Stomach (tissue), 4 donors: ENCODE data around the gene SCYGR1.

Experiments
- CTCF ChIP-seq, 7 experiments: fragments of 450-650 bp in 4 of 7; fragments of 200-600 bp in 3 of 7; sonication (generic) in 3 of 7; IDR thresholded peaks; one replicate each; pipeline ENCODE4 v1.5.1; 2016 to 2019; ENCODE audit warnings: antibody characterized with exemption in 7 of 7, control low read depth in 2 of 7, mild to moderate bottlenecking in 1 of 7
- EP300 ChIP-seq: sonication (generic); formaldehyde crosslinking; IDR thresholded peaks from one replicate; pipeline ENCODE4 v1.6.1; 2017; ENCODE audit warnings: antibody characterized with exemption
- POLR2A ChIP-seq, 4 donors: fragments of 450-650 bp; IDR thresholded peaks; one replicate each; pipeline ENCODE4 v1.6.1; 2016; ENCODE audit warnings: antibody characterized with exemption in 4 of 4, control low read depth in 2 of 4, mild to moderate bottlenecking in 1 of 4, moderate library complexity in 1 of 4

DNA sequence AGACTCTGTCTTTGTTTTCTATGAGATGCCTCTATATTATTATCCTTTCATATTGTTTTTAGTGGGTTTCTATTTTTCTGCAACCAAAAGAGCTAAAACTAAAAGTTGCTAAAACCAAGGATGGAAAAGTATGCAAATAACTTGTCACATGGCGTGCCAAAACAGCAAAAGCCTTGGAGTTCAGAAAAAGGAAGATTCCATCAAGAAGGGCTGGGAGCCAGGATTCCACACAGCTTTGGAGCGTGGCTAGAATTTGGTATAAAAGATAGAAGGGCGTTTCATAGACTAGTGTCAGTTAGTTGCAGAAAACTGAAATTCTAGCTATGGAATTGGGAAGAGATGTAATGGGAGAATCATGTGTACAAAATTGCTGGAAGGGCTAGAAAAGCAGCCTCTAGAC is 4.1 kb downstream of the SCYGR1 start:
- TF ChIP-seq CTCF (IDR thresholded peaks at IDR 0.05) (no peak), POLR2A (IDR thresholded peaks at IDR 0.05) (no peak), EP300 (no peak)
